OCI-LY3 (cell line): Measurements from ENCODE around the gene SLC5A3.

ENCODE experiments used
- EZH2phosphoT487 ChIP-seq: fragments of 200-600 bp; shearing (Covaris generic); IDR thresholded peaks from 2 replicates; pipeline ENCODE4 v1.6.1; 2018; ENCODE audit warnings: antibody characterized with exemption, mixed run types, low read depth
- TF ChIP-seq, protein P1 (sequence below): fragments of 200-600, 300-600 bp; sonication (generic); IDR thresholded peaks from 2 replicates; pipeline ENCODE4 v1.5.1; 2014; ENCODE audit warnings: antibody characterized with exemption, low read length, low read depth

DNA sequence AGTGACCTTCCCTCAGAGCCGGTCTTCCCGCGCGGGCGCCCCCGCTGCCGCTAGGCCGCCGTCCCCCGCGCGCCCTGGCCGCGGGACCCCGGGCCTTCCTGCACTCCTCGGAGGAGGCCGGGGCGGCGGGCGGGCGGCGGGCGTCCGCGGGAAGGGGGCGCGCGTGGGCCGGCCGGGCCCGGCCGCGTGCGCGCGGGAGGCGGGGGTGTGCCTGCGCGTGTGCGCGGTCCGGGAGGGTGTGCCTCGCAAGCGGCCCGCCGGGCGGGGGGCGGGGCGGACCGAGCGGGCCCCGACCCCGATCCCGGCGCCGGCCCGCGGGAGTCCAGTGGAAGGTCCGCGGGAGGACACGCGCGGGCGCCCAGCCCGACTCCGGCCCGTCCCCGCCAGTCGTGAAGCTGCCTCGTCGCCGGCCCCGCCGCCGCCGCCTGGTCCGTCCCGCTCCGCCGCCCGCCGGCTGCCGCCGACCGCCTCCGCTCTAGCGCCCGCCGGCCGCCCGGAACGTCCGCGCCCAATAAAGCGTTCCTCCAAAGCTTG lies 438 bp downstream of the SLC5A3 start:
- TF ChIP-seq, protein P1, sequence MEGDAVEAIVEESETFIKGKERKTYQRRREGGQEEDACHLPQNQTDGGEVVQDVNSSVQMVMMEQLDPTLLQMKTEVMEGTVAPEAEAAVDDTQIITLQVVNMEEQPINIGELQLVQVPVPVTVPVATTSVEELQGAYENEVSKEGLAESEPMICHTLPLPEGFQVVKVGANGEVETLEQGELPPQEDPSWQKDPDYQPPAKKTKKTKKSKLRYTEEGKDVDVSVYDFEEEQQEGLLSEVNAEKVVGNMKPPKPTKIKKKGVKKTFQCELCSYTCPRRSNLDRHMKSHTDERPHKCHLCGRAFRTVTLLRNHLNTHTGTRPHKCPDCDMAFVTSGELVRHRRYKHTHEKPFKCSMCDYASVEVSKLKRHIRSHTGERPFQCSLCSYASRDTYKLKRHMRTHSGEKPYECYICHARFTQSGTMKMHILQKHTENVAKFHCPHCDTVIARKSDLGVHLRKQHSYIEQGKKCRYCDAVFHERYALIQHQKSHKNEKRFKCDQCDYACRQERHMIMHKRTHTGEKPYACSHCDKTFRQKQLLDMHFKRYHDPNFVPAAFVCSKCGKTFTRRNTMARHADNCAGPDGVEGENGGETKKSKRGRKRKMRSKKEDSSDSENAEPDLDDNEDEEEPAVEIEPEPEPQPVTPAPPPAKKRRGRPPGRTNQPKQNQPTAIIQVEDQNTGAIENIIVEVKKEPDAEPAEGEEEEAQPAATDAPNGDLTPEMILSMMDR, result no peak
- no peak for TF ChIP-seq EZH2phosphoT487
